Muscle of leg (tissue), 11 donors: Measurements from ENCODE around the gene MYRIP. TPM values are rescaled to one million over a fixed set of nuclear protein-coding genes. Genes with fewer than 3 reads are reported as not detected.

Experiments
- DNase-seq: peaks from one replicate; pipeline ENCODE4 v3.0.0; 2013
- H3K27ac ChIP-seq: one replicate; pipeline ENCODE4 v1.5.1; 2013; ENCODE audit warnings: mild to moderate bottlenecking, low read length, control low read depth
- H3K27me3 ChIP-seq: one replicate; pipeline ENCODE4 v1.6.1; 2013; ENCODE audit warnings: low read length; ENCODE audit not compliant: control insufficient read depth, insufficient read depth
- H3K36me3 ChIP-seq: one replicate; pipeline ENCODE4 v1.6.1; 2013; ENCODE audit warnings: low read length; ENCODE audit not compliant: control insufficient read depth, insufficient read depth
- H3K4me1 ChIP-seq: one replicate; pipeline ENCODE4 v1.6.1; 2013; ENCODE audit warnings: low read length; ENCODE audit not compliant: control insufficient read depth, insufficient read depth
- H3K4me3 ChIP-seq: one replicate; pipeline ENCODE4 v1.5.1; 2013; ENCODE audit warnings: low read length, control low read depth
- H3K9me3 ChIP-seq: replicated peaks from 2 replicates; pipeline ENCODE4 v1.6.1; 2013; ENCODE audit warnings: low read depth, low read length; ENCODE audit not compliant: control insufficient read depth
- WGBS: methylation state at CpG from one replicate; pipeline ENCODE4 v1.1.5; 2013; ENCODE audit warnings: missing lambda C conversion rate; ENCODE audit not compliant: insufficient coverage; 5-methylcytosine and 5-hydroxymethylcytosine counted together
- polyA plus RNA-seq, 8 donors: library from polyadenylated mRNA; unstranded; fragments of 120-200 nt; gene quantifications; one replicate each; pipeline versions ENCODE4 v1.2.1 to v1.2.3, GENCODE V29; 2013; ENCODE audit warnings: inconsistent platforms in 1 of 8, low replicate concordance in 1 of 8; ENCODE audit not compliant: insufficient read length in 8 of 8, insufficient read depth in 1 of 8
- total RNA-seq: library from RNA; stranded (reverse); fragments of 120-200 nt; gene quantifications from one replicate; pipeline ENCODE4 v1.2.4, GENCODE V29; 2013

The MYRIP gene
- total and polyA plus RNA-seq, 9 donors: 0.43 to 1.3 (median 0.75) TPM

DNA sequence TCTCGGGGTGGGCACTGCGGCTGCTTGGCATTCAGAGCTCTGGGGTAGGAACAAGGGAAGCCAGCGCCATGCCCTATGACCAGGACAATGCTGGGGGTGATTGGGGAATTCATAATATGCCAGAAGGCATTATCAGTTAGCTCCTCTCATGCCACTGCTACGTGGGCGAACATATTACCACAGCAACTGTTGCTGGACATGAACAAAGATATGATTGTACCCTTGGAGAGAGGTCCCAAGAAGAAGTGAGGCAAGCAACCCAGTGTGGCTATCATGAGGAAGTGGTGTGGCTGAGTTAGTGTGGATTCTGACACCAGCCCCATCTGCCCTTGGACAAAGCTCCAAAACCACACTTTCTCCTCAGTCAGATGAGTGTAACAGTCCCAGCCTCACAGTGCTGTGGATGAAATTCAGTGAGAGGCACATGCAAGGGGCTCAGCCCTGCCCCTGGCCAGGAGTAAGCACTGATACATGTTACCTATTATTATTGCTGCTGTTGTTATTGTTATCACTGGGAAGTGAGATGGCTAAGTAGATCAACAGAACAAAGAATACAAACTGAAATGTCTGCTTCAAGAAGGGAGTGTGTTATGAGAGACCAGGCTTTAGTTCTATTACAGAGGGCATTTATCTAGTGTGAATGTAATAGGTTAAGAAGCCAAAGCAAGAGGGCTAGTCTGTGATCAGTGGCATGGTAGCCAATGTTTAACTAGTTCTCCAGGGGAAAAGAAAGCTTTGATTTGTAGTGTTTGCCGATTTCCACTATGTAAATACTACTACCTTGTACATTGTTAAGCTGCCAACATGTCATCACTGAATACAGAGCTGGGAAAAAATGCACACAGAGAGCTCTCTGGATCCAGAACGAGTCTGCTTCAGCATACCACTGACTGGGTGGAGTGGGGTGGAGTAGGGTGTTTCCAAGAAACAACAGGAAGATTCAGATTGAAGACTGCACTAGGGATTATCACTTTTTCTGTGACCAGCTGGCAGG lies 277.8 kb downstream of the MYRIP start:
- Histone ChIP-seq H3K27me3 (no peaks in the 10 kb centered on the region), H3K9me3 (no peaks in the 10 kb centered on the region), H3K4me1 (no peaks in the 10 kb centered on the region), H3K4me3 (no peak overlapping the region), H3K36me3 (no peaks in the 10 kb centered on the region), H3K27ac (no peak overlapping the region)
- peak; percentile 65 for DNase-seq
- WGBS: 74% methylated on average over 3 of the region's 7 CpGs

DNA sequence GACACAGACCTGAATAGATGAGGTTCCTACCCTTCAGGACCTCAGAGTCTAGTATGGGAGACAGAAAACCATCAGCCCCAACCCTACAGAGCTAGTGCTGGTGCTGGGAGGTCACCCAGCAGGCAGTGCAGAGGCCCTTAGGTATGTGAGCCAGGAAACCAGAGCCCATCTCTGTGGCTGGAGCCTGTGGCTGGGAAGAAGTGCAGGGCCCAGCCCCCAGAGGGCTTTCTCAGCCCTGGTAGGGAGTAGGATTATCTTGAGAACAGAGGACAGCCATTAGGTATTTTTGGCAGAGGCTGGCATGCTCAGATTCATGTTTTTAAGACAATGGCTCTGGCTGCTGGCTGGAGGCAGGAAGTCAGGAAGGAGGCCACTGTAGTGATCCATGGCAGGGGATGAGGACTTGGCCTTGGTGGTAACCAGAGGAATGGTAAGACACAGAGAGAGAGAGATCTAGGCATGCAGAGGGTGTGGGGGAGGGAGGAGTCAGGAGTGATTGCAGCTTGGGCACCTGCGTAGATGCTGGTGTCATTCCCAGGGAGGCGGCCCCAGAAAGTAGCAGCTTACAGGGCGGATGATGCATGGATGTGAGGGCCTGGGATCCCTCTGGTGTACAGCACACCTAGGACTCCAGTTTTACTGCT lies 279.2 kb downstream of the MYRIP start:
- no peaks in the 10 kb centered on the region for H3K36me3 ChIP-seq
- no peaks in the 10 kb centered on the region for H3K27me3 ChIP-seq
- H3K4me1 ChIP-seq: no peaks in the 10 kb centered on the region
- no peak for DNase-seq
- 100% methylated on average over 2 of the region's 3 CpGs for WGBS
- H3K4me3 ChIP-seq: no peak overlapping the region
- H3K27ac ChIP-seq: no peak overlapping the region
- H3K9me3 ChIP-seq: no peaks in the 10 kb centered on the region

DNA sequence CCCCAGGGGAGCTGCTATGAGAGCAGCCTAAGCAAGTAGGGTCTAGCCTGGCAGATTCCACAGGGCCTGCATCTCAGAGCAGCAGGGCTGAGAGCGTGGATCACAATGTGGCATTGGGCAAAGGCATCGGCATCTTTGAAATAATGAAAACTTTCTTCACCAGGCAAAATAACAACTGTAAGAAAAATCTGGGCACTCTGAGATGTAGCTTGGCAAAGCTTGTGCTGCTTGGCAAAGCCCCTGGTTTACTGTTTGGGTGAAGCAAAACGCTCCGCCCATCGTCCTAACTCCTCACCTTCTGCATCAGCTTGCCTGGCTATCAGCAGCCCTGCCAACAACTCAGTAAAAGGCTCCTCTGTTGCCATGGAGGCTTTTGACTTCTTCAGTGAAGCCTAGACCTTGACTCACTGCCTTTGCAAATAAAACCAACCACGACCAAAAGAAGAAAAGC lies 287.3 kb downstream of the MYRIP start:
- no peak overlapping the region for H3K27ac ChIP-seq
- H3K4me1 ChIP-seq: no peaks in the 10 kb centered on the region
- WGBS: 83% methylated on average over 2 of the region's 6 CpGs
- H3K4me3 ChIP-seq: no peak overlapping the region
- no peaks in the 10 kb centered on the region for H3K27me3 ChIP-seq
- no peaks in the 10 kb centered on the region for H3K9me3 ChIP-seq
- no peaks in the 10 kb centered on the region for H3K36me3 ChIP-seq
- no peak for DNase-seq

DNA sequence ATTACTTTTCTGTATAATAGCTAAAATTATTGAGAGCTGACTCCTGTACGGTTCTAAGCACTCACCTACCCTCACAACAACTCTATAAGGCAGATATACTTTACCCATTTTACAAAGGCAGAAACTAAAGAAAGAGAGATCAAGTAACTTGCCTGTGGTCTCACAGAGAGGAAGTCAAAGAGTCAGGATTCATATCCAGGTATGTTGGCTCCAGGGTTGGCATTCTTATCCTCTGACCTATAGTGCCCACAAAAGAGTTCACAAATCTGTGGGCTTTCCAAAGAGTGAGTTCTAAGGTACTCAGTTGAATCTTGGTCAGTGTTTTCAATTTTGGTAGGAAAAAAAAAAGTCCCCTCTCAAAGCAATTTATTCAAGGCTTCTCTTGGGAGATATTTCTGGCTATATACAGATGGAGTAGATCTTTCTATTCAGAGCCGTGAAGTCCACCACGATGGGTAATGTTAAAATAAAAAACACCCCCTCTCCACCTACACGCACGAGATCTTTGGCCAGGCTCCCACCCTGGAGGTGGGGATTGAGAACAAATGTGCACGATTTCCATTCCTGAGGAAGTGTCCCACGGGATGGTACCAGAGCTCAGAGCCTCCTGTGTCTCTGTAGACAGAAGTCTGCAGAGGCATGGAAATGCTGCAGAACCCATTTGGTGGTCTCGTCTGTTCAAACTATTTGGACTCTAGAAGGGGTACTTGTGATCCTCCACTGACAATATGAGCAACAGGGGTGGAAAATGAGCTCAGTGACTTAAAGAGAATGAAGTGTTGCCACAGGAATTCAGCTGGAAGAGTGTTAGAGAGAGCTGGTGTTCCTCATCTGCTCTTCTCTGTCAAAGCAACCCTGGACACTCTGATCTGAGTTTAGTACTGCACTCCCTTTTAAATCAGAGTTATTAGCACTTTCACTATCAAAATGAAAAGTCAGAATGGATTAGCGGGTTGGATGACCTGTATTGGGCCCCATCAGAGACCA lies 288.0 kb downstream of the MYRIP start:
- 37% methylated on average over 3 of the region's 9 CpGs for WGBS
- no peaks in the 10 kb centered on the region for H3K36me3 ChIP-seq
- no peak overlapping the region for H3K27ac ChIP-seq
- no peak for DNase-seq
- H3K9me3 ChIP-seq: no peaks in the 10 kb centered on the region
- H3K27me3 ChIP-seq: no peaks in the 10 kb centered on the region
- no peaks in the 10 kb centered on the region for H3K4me1 ChIP-seq
- no peak overlapping the region for H3K4me3 ChIP-seq

DNA sequence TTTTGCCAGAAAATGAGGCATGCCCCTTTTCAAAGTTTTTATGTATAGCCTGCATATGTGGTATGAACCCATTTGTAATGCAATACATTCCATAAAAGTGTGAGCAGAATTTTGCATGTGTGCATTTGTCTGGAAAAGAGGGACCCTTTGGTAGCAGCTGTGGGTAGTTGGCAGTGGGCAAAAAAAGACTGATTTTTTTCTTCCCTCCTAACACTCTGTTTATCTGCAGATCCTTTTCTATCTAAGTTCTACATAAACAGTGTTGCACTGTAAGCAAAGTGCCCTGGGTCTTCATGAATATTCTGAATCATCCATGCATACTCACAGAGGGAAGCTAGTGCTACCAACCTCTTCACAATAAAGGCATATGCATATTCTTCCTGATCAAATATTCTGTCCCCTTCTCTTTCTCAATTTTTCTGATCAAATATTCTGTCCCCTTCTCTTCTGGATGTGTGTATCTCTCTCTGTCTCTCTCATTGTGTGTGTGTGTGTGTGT lies 288.9 kb downstream of the MYRIP start:
- no peak for DNase-seq
- H3K36me3 ChIP-seq: no peaks in the 10 kb centered on the region
- no peaks in the 10 kb centered on the region for H3K9me3 ChIP-seq
- H3K27ac ChIP-seq: no peak overlapping the region
- no peaks in the 10 kb centered on the region for H3K27me3 ChIP-seq
- no peaks in the 10 kb centered on the region for H3K4me1 ChIP-seq
- no peak overlapping the region for H3K4me3 ChIP-seq

DNA sequence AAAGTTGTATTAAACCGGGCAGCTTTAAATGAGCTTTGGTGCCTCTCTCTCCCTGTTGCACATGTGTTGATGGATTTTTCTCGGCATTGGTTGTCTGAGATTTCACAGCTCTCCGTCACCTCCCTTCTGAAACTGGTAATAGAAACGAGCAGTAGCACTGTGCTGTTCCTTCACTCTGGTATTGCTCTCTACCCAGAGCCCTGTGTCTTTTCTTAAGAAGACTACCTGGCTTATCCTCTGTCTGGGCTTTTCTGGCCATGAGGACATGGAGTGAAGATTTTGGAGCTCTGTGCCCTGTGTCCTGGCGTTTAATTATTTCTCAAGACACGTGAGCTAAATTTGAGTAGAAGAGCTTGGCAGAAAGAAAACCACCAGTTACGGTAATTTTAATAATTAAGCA lies 290.5 kb downstream of the MYRIP start:
- H3K4me3 ChIP-seq: no peak overlapping the region
- H3K36me3 ChIP-seq: no peaks in the 10 kb centered on the region
- H3K4me1 ChIP-seq: no peaks in the 10 kb centered on the region
- no peaks in the 10 kb centered on the region for H3K27me3 ChIP-seq
- no peaks in the 10 kb centered on the region for H3K9me3 ChIP-seq
- no peak overlapping the region for H3K27ac ChIP-seq
- DNase-seq: no peak
- WGBS: 36% methylated on average over 3 of the region's 7 CpGs

DNA sequence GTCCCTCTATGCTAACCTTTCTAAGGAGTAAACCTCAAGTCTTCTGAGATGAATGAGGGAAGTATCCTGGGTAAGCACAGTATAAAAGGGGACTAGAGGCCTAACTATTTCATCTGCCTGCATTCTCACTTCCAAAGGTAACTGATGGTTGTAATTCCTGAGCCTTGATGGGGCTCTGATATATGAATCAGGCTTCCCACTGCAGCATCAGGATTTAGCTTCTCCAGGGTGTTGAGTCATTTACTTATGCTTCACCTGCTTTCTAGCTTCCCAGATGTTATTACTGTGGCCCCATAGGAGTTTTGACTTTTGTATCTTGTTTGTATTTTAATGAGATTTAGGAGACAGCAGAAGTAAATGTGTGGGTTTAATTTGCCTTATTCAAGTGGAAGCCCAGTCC lies 292.8 kb downstream of the MYRIP start:
- H3K4me1 ChIP-seq: no peaks in the 10 kb centered on the region
- no peak overlapping the region for H3K27ac ChIP-seq
- no peak overlapping the region for H3K4me3 ChIP-seq
- no peak for DNase-seq
- H3K36me3 ChIP-seq: no peaks in the 10 kb centered on the region
- H3K27me3 ChIP-seq: no peaks in the 10 kb centered on the region
- H3K9me3 ChIP-seq: no peaks in the 10 kb centered on the region

DNA sequence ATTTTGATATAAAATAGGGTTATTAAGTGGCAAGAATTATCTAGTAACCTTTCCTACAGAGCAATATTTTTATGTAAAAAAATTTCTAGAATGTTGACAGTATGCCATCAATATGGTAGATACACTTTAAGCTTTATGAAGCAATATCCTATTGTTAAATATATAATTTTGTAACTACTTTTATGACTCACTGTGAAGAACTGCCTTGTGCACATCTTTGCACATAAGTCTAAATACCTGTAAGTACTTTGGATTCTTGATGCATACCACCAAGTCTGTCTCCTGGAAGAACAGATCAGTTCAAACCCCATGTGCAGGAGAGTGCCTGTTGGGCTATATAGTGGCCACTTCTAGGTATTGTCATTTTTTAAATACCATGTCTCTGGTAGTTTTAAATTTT lies 294.4 kb downstream of the MYRIP start:
- H3K4me1 ChIP-seq: no peaks in the 10 kb centered on the region
- no peak overlapping the region for H3K4me3 ChIP-seq
- H3K9me3 ChIP-seq: no peaks in the 10 kb centered on the region
- DNase-seq: no peak
- no peaks in the 10 kb centered on the region for H3K36me3 ChIP-seq
- H3K27ac ChIP-seq: no peak overlapping the region
- no peaks in the 10 kb centered on the region for H3K27me3 ChIP-seq

DNA sequence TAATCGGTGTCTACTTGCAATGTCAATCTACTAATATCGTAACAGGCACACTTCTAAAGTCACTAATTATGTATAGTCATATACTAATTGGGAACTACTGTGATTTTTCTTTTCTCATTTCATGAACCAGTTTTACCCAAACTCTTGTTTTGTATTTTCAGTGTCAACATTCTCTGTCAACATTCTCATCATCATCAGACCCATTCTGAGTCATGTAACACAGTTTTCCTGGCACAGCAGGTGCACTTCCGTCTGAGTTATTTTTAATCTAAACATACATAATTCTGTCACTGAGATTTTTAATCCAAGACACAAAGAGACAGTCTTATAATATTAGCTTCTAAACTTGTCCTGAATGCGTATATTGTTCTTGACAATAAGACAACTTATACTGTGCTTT lies 295.0 kb downstream of the MYRIP start:
- WGBS: no CpG with 5 or more reads among the region's 4 CpGs
- H3K4me3 ChIP-seq: no peak overlapping the region
- H3K4me1 ChIP-seq: no peaks in the 10 kb centered on the region
- no peak for DNase-seq
- no peak overlapping the region for H3K27ac ChIP-seq
- no peaks in the 10 kb centered on the region for H3K27me3 ChIP-seq
- no peaks in the 10 kb centered on the region for H3K36me3 ChIP-seq
- no peaks in the 10 kb centered on the region for H3K9me3 ChIP-seq

DNA sequence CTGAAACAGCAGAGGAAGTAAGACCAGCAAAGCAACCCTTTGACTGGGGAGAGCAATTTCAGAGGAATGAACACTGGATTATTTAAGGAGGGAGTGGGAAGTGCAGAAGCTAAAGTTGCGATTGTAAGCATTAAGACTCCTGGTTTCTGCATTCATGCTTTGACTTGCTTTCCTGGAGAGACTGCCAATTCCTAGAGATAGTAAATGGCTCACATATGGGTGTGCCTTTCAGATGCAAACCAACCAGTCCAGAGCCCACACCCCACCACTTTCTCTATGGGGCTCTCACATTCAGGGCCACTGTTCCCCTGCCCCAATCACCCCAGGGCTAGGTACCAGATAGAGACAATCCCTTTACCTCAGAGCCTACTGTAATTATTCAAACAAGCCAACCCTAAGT lies 299.2 kb downstream of the MYRIP start:
- Histone ChIP-seq H3K27me3 (no peaks in the 10 kb centered on the region), H3K4me1 (no peaks in the 10 kb centered on the region), H3K36me3 (no peaks in the 10 kb centered on the region), H3K27ac (no peak overlapping the region), H3K4me3 (no peak overlapping the region), H3K9me3 (no peaks in the 10 kb centered on the region)
- WGBS: 75% methylated on average over 1 of the region's 1 CpG
- no peak for DNase-seq
